ENCODE results near the gene NDRG4.

NDRG4 gene

GRCh38 chr16:58509256-58510096, 9.5 kb downstream of the NDRG4 start:
- no peak for TF ChIP-seq CTCF (IDR thresholded peaks at IDR 0.05; ENCODE audit: low read depth, low read length)
- no peak for DNase-seq (ENCODE audit: low read depth in 2 of 2)
- H3K4me3 ChIP-seq (replicated peaks in 1 of 2; ENCODE audit: low read depth in 2 of 2, low read length in 2 of 2), result no peak overlapping the region

- TF ChIP-seq CTCF (IDR thresholded peaks at IDR 0.05; ENCODE audit: low read depth, low read length), result no peak
- DNase-seq (ENCODE audit: low read depth in 2 of 2), result no peak
- no peak overlapping the region for H3K4me3 ChIP-seq (replicated peaks in 1 of 2; ENCODE audit: low read depth in 2 of 2, low read length in 2 of 2)
Observed at GRCh38 chr16:58510097-58510775, 10.3 kb downstream of the NDRG4 start.

GRCh38 chr16:58510776-58511628, 11.1 kb downstream of the NDRG4 start:
- H3K4me3 ChIP-seq (replicated peaks in 1 of 2; ENCODE audit: low read depth in 2 of 2, low read length in 2 of 2), result no peak overlapping the region
- TF ChIP-seq CTCF (IDR thresholded peaks at IDR 0.05; ENCODE audit: low read depth, low read length), result no peak
- no peak for DNase-seq (ENCODE audit: low read depth in 2 of 2)

- DNase-seq (ENCODE audit: low read depth in 2 of 2), result peak; percentile 66 to 71
- H3K4me3 ChIP-seq (replicated peaks in 1 of 2; ENCODE audit: low read depth in 2 of 2, low read length in 2 of 2), result no peak overlapping the region
- peak; percentile 77 for TF ChIP-seq CTCF (IDR thresholded peaks at IDR 0.05; ENCODE audit: low read depth, low read length)
Observed at GRCh38 chr16:58511933-58512815, 12.2 kb downstream of the NDRG4 start.

- peak in 1 of 2 donors; percentile 34 for DNase-seq (ENCODE audit: low read depth in 2 of 2)
- H3K4me3 ChIP-seq (replicated peaks in 1 of 2; ENCODE audit: low read depth in 2 of 2, low read length in 2 of 2), result no peak overlapping the region
- no peak for TF ChIP-seq CTCF (IDR thresholded peaks at IDR 0.05; ENCODE audit: low read depth, low read length)
Observed at GRCh38 chr16:58513874-58514273, 13.9 kb downstream of the NDRG4 start.
